Transverse colon (tissue), 4 donors: ENCODE data around the gene ZNF804A. TPM values are rescaled to one million over a fixed set of nuclear protein-coding genes. Genes with fewer than 3 reads are reported as not detected.

Source experiments
- DNase-seq: peaks from one replicate; pipeline ENCODE4 v3.0.0-alpha.2; 2019
- H3K27ac ChIP-seq, 4 donors: fragments of 200-600 bp; sonication (generic); 2 replicates each; pipeline ENCODE4 v1.5.1; 2016 to 2018; ENCODE audit warnings: inconsistent platforms in 4 of 4
- H3K27me3 ChIP-seq: fragments of 200-600 bp; sonication (generic); 2 replicates; pipeline ENCODE4 v1.5.1; 2017; ENCODE audit warnings: inconsistent platforms
- H3K36me3 ChIP-seq, 4 donors: fragments of 200-600 bp; sonication (generic); 2 replicates each; pipeline ENCODE4 v1.5.1; 2017 to 2019; ENCODE audit warnings: inconsistent platforms in 4 of 4
- H3K4me1 ChIP-seq, 4 donors: fragments of 200-600 bp; sonication (generic); 2 replicates each; pipeline ENCODE4 v1.5.1; 2017 to 2020; ENCODE audit warnings: inconsistent platforms in 4 of 4
- H3K4me3 ChIP-seq, 4 donors: fragments of 200-600 bp; sonication (generic); 1 replicate in 1 of 4; 2 replicates in 3 of 4; pipeline versions ENCODE4 v1.5.1 to v1.6.1; 2017 to 2019; ENCODE audit warnings: inconsistent platforms in 4 of 4
- H3K9me3 ChIP-seq, 2 donors: fragments of 200-600 bp; sonication (generic); 2 replicates each; pipeline ENCODE4 v1.5.1; 2017 to 2019; ENCODE audit warnings: inconsistent platforms in 2 of 2
- EP300 ChIP-seq: sonication (generic); formaldehyde crosslinking; IDR thresholded peaks from one replicate; pipeline ENCODE4 v1.6.1; 2017; ENCODE audit warnings: antibody characterized with exemption, low read depth
- POLR2A ChIP-seq: fragments of 450-650 bp; IDR thresholded peaks from one replicate; pipeline ENCODE4 v1.6.1; 2016; ENCODE audit warnings: antibody characterized with exemption, mild to moderate bottlenecking, moderate library complexity
- POLR2AphosphoS5 ChIP-seq, 3 donors: sonication (generic); formaldehyde crosslinking; IDR thresholded peaks; one replicate each; pipeline ENCODE4 v1.6.1; 2016; ENCODE audit warnings: antibody characterized with exemption in 3 of 3
- WGBS, 2 donors: methylation state at CpG; one replicate each; pipeline ENCODE4 v1.1.5; 2018; ENCODE audit warnings: low coverage in 1 of 2; 5-methylcytosine and 5-hydroxymethylcytosine counted together
- in situ Hi-C, 4 donors: fragments of 200-750 bp; cut with MboI; loops; one replicate each; pipeline versions ENCODE4 v1.15.0 to v1.15.1; 2017; ENCODE audit warnings: low sequenced_read_pairs in 3 of 4, low pct_ligation_motif_present in 1 of 4, low pct_unique_long_range_greater_than_20kb in 1 of 4
- intact Hi-C: fragments of 100-400 bp; cut with DNase I; formaldehyde crosslinking; loops from one replicate; pipeline ENCODE4 v1.15.1; 2023; ENCODE audit warnings: low total_unique reads
- total RNA-seq, 4 donors: library from RNA; depleted of rRNA; stranded (reverse); fragments of >200 nt; gene quantifications; one replicate each; pipeline ENCODE4 v1.1.0, GENCODE V29; 2016
- TF ChIP-seq, protein P1 (sequence below), 5 experiments: fragments of 200-600 bp in 3 of 5; fragments of 450-650 bp in 2 of 5; sonication (generic) in 3 of 5; IDR thresholded peaks; 1 replicate in 2 of 5; 2 replicates in 3 of 5; pipeline ENCODE4 v1.5.1; 2016 to 2017; ENCODE audit warnings: antibody characterized with exemption in 5 of 5, inconsistent platforms in 3 of 5, mild to moderate bottlenecking in 2 of 5, moderate library complexity in 1 of 5

The ZNF804A gene
- total RNA-seq, 4 donors from 2014 or later, result 0.16 to 1.5 (median 0.70) TPM

DNA sequence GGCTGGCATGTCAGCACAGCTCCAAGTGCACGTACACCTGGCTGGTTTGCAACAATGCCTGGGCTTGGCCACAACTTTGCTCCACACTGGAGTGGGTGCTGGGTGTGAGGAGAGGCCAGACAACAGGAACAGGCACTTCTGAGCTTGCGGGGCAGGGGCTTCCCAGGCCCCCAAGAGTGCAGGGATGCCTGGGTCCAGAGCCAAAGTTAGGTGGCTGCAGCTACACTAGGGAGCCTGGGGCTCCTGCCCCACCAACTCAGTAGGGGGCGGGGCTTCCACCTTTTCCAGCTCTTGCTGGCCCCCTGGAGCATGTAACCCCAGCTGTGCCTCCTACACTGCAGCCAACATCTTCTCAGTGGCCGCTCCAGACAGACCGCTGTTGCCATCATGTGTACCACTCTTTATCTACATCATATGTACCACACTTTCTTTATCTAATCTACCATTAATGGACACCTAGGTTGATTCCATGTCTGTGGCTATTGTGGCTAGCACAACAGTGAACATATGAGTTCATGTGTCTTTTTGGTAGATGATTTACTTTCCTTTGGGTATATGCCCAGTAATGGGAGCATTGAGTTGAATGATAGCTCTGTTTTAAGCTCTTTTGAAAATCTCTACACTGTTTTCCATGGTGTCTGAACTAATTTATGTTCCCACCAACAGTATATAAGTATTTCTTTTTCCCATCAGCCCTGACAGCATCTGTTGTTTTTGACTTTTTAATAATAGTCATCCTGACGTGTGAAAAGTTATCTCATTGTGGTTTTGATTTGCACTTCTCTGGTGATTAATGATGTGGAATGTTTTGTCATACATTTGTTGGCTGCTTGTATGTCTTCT is 87.9 kb downstream of the ZNF804A start:
- Histone ChIP-seq H3K4me3 (no peak overlapping the region), H3K36me3 (no peaks in the 10 kb centered on the region), H3K4me1 (no peaks in the 10 kb centered on the region), H3K9me3 (no peaks in the 10 kb centered on the region), H3K27ac (no peak overlapping the region), H3K27me3 (no peaks in the 10 kb centered on the region)
- WGBS, 2 donors, result 86 to 100% methylated on average over 1 to 6 of the region's 6 CpGs
- TF ChIP-seq EP300 (no peak), POLR2A (no peak), POLR2AphosphoS5 (IDR thresholded peaks at IDR 0.05) (no peak)
- TF ChIP-seq, protein P1, sequence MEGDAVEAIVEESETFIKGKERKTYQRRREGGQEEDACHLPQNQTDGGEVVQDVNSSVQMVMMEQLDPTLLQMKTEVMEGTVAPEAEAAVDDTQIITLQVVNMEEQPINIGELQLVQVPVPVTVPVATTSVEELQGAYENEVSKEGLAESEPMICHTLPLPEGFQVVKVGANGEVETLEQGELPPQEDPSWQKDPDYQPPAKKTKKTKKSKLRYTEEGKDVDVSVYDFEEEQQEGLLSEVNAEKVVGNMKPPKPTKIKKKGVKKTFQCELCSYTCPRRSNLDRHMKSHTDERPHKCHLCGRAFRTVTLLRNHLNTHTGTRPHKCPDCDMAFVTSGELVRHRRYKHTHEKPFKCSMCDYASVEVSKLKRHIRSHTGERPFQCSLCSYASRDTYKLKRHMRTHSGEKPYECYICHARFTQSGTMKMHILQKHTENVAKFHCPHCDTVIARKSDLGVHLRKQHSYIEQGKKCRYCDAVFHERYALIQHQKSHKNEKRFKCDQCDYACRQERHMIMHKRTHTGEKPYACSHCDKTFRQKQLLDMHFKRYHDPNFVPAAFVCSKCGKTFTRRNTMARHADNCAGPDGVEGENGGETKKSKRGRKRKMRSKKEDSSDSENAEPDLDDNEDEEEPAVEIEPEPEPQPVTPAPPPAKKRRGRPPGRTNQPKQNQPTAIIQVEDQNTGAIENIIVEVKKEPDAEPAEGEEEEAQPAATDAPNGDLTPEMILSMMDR (IDR thresholded peaks at IDR 0.05), result no peak
- in situ Hi-C loops, result no loop called here
- no peak for DNase-seq
- intact Hi-C loops, result no loop called here

DNA sequence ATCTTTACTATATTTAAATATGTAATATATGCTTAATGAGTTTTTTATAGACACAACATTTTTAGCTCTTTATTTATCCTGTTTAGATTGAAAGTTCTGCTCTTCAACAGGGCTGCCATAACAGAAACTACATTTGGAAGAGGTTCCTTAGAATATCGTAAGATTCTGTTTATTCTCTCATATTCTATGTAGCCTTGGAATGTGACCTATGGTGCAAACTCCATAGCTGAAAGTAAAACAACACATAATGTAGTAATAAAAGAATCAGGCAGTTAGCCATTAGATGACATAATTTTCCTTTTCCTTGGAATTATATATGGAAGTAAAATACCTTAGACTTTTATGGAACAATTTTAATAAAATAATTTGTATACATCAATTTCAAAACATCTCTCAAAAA is 91.3 kb downstream of the ZNF804A start:
- DNase-seq, result no peak
- no peaks in the 10 kb centered on the region for H3K36me3 ChIP-seq
- intact Hi-C loops (no loop called here), in situ Hi-C loops (no loop called here)
- H3K27ac ChIP-seq, result no peak overlapping the region
- no peak for TF ChIP-seq POLR2AphosphoS5 (IDR thresholded peaks at IDR 0.05)
- no peak for TF ChIP-seq POLR2A
- no peak for TF ChIP-seq EP300
- TF ChIP-seq, protein P1 (IDR thresholded peaks at IDR 0.05), result no peak
- no peaks in the 10 kb centered on the region for H3K9me3 ChIP-seq
- no peaks in the 10 kb centered on the region for H3K27me3 ChIP-seq
- H3K4me1 ChIP-seq, result no peaks in the 10 kb centered on the region
- WGBS, 2 donors, result 54 to 55% methylated on average over 1 of the region's 1 CpG
- H3K4me3 ChIP-seq, result no peak overlapping the region

DNA sequence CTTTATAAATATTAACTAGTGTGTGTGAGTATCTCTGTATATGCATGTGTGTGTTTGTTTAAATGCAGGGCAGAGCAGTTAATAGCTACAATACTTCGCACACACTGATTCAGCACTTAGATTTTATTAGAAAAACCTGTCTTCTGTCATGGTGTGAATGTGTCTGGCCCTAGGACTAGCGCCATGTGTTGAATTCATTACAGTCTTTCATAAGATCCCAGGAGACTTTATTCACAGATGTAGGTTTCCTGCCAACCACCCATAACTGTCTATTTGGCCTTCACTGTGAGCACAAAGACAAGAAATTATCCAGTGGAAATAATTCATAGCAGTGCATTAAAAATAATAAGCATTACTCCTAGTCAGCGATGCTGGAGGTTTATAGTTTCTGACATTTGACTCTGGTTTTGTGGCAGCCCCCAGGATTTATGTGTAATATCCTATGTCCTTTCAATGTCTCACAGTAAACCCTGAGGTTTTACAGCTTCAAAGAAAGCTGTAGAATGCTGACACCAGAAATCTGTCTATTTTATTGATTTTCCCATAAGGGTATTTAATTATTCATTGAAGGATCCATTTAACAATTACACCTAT is 93.9 kb downstream of the ZNF804A start:
- TF ChIP-seq POLR2A (no peak), EP300 (no peak), POLR2AphosphoS5 (IDR thresholded peaks at IDR 0.05) (no peak)
- TF ChIP-seq, protein P1 (IDR thresholded peaks at IDR 0.05), result no peak
- Histone ChIP-seq H3K36me3 (no peaks in the 10 kb centered on the region), H3K4me1 (no peaks in the 10 kb centered on the region), H3K9me3 (no peaks in the 10 kb centered on the region), H3K4me3 (no peak overlapping the region), H3K27ac (no peak overlapping the region), H3K27me3 (no peaks in the 10 kb centered on the region)
- DNase-seq, result no peak
- intact Hi-C loops, result no loop called here
- 58 to 69% methylated on average over 2 to 3 of the region's 3 CpGs for WGBS, 2 donors
- in situ Hi-C loops, result no loop called here

DNA sequence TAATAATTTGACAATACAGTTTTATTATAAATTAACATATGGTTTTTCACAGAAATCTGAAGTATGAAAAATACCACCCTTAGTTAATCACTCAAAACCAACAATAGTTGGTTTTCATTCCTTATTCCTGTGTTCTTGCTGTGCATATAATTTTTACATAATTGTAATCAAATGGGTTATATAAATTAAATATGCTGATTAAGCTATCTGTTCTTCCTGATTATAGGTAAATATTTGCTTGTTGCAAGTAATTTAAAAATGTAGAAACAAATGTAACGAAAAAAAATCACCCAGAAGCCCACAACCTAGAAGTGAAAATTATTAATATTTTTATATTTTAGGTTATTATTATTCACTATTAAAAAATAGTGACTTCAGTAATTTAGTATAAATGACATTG is 98.3 kb downstream of the ZNF804A start:
- in situ Hi-C loops, result no loop called here
- intact Hi-C loops, result no loop called here
- H3K9me3 ChIP-seq, result no peaks in the 10 kb centered on the region

More for the DNA sequence above, 98.3 kb downstream of the ZNF804A start:
- H3K27me3 ChIP-seq, result no peaks in the 10 kb centered on the region
- H3K36me3 ChIP-seq, result no peaks in the 10 kb centered on the region
- H3K4me1 ChIP-seq, result no peaks in the 10 kb centered on the region
- 67 to 74% methylated on average over 1 of the region's 1 CpG for WGBS, 2 donors
- no peak overlapping the region for H3K4me3 ChIP-seq
- no peak overlapping the region for H3K27ac ChIP-seq
- DNase-seq, result no peak
- TF ChIP-seq POLR2AphosphoS5 (IDR thresholded peaks at IDR 0.05) (no peak), EP300 (no peak), POLR2A (no peak)
- TF ChIP-seq, protein P1 (IDR thresholded peaks at IDR 0.05), result no peak
